ENCODE data around the gene MCM5.
"Not testable (repeated sequence)": the region's sequence is repeated elsewhere in the genome, so short reads cannot be mapped to it uniquely, and the experiment has no call there.

Gene MCM5

DNA sequence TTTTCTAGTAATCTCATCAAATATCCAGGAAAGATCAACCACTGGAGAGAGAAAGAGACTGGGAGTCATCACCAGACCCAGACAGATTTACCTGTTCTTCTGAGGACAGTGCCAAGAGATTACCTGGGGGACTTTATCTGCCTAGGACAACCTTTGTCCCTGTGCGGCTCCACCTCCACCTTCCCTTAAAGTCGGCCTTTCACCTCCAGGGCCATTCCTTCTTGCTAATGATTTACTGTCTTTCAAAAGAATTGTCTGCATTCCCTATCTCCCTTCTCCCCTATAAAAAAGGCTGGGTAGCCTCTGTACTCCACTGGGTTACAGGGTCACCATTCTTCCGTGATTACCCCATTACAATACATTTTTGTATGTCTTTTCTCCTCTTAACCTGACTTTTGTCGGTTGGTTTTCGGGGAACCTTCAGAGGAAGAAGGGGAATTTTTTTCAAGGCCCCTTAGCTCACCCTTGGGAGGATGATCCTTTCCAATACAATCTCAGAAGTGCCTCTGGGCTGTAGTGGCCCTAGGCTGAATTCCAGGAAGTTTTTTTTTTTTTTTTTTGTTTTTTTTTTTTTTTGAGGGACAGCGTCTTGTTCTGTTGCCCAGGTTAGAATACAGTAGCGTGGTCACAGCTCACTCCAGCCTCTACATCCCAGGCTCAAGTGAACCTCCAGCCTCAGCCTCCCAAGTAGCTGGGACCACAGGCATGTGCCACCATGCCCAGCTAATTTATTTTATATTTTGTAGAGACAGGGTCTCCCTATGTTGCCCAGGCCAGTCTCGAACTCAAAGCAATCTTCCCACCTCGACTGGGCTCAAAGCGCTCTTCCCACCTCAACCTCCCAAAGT lies 20.6 kb upstream of the MCM5 start:
- DNase-seq: no peak

DNA sequence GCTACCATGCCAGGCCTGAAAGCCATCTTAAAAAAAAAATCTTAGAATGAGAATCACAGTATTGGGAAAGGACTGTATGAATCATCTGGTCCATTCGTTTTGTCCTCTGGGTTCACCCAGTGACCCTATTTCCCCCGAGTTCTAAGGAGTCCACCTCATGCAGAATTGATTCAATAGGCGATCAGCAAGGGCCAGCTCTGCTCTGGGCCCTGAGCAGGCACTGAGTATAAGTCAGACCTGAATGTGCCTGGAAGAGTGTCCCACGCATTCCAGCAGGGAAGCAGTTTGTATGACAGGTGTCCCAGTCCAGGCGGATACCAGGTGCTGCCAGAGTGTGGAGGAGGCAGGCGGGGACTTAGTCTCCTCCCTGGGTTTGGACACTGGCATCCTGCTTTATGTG lies 19.9 kb upstream of the MCM5 start:
- no peak for DNase-seq

DNA sequence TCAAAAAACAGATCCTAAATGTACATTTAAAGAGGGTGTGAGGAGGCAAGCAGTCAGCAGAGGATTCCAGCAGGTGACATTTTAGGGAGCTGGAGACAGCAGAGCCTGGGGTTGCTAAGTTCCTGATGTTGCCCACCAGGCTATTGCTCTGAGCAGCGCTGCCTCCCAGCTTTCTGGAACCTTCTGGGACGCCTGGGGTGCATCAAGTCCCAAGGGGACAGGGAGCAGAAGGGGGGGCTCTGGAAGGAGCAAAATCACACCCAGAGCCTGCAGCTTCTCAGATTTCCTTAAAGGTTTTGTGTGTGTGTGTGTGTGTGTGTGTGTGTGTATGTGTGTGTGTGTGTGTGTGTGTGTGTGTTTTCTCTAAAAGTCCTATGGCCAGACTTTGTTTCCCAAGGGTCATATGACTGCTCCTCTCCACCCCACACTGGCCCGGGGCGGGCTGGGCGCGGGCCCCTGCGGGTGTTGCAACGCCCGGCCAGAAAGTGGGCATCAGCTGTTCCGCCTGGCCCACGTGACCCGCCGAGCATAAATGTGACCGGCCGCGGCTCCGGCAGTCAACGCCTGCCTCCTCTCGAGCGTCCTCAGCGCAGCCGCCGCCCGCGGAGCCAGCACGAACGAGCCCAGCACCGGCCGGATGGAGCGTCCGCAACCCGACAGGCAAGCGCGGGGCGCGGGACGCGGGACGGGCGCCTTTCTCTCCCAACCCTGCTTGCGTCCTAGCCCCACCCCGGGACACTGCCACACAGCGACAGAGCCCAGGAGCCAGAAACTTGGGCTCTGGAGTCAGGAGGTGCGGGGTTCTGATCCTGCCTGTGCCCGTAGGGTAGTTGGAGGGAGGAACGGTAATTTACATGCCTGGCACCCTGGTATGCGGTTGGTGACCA lies 19.2 kb upstream of the MCM5 start, which contains the start of gene HMOX1:
TSS of gene HMOX1 (plus strand) at position 560 of the 887 bp plus-strand sequence. CDS start at position 638, 78 bp downstream.
- DNase-seq: peak; percentile 77 to 78

DNA sequence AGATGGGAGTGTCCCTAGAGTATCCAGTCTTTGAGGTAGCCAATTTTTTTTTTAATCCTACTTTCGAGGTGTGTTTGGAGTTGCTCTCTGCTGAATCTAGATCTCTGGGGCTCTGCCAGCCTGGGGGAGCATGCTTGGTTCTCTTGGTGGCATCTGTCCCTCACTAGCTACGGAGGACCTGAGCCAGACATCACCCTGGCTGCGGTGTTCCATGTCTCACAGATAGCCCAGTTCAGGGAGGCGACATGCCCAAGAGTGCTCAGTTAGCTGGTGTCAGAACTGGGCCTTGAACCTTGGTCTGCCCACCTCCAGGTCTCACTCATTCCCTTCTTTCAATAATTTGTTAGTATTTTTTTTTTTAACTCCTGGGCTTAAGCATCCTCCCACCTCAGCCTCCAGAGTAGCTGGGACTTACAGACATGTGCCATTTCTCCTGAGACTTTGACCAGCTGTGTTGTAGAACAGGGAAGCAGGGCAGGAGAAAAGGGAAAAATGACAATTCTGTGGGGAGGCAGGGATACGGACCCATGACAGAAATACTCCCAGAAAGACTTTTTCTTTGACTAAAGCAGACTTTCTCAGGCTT lies 18.4 kb upstream of the MCM5 start:
- DNase-seq: no peak

DNA sequence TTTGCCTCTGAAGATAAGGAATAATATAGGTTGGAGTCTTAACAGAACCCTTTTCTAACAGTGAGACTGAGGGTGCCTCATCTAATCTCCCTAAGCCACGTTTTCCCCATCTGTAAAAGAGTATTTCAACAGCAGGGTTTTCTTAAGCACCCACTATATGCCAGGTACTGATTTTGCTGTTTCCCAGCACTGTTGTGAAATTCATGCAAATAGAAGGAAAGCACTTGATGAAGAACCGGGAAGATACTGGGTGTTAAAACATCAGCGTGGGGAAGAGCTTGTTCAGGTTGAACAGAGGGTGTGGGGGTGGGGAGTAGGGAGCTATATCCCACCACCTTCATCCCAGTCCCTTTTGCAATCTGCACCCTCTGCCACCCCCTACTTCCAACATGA lies 16.3 kb upstream of the MCM5 start:
- no peak for DNase-seq

DNA sequence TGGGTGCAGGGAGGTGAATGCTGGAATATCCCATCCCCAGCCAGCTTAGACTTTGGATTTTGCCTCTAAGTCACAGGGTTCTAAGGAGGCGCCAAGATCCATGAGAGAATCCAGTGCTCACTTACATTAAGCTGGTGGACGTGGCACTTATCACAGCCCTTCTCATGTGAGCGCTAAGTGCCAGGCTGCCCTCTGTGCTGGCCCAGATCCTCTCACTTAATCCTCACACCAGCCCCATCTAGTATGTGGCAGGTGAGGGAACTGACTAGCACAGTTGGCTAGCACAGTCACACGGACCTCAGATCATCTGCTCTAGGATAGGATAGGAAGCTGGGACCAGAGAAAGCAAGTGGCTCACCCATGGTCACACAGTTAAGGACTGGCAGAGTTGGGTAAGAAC lies 15.4 kb upstream of the MCM5 start:
- no peak for DNase-seq

DNA sequence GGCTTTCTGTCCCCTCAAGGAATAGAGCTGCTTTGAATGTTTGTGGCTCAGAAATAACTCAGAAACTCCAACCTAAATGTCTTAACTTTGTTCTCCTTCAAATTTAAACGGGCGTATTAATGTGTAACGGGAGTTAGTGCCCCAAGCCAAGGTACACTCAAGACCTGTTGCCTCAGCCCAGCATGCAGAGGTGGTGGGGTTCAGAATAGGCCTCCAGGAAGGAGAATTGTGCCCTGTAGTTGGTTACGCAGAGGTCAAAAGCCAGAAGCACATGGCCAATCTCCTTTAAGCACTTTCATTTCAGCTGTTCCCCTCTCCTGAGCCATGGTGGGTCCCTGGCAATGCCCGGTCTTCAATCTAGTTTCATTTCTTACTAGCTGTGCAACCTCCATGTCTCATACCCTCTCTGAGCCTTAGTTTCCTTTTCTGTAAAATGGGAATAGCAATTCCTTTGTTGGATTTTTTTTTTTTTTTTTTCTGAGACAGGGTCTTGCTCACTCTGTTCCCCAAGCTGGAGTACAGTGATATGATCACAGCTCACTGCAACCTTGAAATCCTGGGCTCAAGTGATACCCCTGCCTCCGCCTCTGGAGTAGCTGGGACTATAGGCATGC lies 14.9 kb upstream of the MCM5 start:
- no peak for DNase-seq

DNA sequence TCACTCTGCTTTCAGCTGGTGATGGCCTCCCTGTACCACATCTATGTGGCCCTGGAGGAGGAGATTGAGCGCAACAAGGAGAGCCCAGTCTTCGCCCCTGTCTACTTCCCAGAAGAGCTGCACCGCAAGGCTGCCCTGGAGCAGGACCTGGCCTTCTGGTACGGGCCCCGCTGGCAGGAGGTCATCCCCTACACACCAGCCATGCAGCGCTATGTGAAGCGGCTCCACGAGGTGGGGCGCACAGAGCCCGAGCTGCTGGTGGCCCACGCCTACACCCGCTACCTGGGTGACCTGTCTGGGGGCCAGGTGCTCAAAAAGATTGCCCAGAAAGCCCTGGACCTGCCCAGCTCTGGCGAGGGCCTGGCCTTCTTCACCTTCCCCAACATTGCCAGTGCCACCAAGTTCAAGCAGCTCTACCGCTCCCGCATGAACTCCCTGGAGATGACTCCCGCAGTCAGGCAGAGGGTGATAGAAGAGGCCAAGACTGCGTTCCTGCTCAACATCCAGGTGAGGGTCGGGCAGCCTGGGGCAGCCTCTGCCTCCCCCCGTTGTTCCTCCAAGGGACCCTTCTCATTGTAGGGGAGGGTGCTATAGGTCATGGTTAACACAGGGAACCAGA lies 13.2 kb upstream of the MCM5 start:
- DNase-seq: no peak

DNA sequence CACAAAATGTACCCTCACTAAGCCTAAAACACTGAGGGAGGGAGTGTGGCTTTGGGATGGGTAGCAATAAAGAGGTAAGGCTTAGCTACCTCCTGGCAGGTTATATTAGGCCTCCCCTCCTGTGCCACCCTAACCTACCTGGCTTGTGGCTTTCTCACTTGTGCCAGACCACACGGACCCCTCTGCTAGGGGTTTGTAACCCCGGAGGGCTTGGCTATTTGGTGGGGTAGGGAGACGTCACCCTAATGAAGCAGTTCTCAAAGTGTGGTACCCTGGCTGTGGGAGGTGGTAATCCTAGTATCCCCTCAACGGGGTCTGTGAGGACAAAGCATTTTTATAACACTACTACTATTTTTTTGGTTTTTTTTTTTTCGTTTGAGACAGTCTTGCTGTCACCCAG lies 9.0 kb upstream of the MCM5 start:
- no peak for DNase-seq

DNA sequence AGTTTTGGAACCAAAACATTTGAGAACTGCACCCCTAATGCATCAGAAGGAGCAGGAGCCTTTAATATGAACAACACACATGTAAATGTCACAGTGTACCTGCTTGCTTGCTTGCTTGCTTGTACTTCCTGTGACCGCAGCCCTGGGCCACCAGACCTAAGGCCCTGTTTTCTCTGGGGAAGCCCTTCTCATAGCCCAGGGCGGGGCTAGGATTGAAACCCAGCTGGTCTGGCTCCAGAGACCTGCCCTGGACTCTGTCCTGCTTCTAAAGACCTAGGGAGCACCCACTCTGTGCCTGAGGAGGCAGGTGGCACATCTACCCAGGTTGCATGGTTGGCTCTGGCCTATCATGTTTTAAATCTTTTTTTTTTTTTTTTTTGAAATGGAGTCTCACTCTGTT lies 7.6 kb upstream of the MCM5 start:
- no peak for DNase-seq

DNA sequence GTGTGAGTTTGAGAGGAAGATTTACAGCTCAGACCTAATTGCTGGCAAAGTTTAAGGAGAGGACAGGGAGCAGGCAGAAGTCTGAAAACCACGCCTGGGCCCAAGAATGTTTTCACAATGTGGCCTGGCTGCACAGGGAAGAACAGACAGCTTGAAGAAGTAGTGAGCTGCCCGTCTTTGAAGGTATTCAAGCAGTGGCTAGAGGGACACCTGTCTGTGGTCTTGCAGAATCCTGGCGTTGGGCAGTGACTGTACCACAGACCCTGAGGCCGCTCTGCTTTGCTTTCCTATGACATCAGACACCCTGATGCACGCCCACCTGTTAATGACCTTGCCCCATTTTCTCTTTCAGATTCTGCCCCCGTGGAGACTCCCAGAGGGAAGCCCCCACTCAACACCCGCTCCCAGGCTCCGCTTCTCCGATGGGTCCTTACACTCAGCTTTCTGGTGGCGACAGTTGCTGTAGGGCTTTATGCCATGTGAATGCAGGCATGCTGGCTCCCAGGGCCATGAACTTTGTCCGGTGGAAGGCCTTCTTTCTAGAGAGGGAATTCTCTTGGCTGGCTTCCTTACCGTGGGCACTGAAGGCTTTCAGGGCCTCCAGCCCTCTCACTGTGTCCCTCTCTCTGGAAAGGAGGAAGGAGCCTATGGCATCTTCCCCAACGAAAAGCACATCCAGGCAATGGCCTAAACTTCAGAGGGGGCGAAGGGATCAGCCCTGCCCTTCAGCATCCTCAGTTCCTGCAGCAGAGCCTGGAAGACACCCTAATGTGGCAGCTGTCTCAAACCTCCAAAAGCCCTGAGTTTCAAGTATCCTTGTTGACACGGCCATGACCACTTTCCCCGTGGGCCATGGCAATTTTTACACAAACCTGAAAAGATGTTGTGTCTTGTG lies 6.6 kb upstream of the MCM5 start:
- DNase-seq: no peak

DNA sequence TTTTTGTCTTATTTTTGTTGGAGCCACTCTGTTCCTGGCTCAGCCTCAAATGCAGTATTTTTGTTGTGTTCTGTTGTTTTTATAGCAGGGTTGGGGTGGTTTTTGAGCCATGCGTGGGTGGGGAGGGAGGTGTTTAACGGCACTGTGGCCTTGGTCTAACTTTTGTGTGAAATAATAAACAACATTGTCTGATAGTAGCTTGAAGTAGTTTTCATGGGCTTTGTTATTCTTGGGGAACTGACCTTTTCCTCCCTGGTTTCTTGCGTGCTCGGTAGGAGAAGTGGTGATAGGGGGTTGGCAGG lies 6.0 kb upstream of the MCM5 start:
- no peak for DNase-seq

DNA sequence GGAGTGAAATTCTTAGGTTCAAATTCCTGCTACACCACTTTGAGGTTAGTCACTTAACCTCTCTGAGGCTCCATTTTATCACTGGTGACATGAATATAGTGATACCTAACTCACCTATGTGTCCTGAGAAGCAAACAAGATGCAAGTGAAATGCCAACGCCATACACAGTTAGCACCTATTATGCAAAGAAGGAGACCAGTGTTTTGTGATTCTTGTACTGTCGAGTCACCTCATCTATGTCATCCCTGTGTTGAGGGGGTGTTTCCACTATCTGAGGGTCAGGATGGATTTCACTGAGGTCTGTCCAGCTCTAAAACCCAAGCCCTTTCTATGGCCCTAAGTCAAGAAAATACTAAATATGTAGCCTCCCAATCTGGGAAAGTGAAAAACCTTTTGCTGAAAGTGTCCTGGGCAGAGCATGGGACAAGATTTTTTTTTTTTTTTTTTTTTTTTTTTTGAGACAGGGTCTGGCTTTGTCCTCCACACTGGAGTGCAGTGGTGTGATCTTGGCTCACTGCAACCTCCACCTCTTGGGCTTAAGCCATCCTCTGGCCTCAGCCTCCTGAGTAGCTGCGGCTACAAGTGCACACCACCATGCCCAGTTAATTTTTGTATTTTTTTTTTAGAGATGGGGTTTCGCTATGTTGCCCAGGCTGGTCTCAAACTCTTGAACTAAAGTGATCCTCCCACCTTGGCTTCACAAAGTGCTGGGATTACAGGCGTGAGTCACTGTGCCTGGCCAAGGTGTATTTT lies 5.0 kb upstream of the MCM5 start:
- DNase-seq: no peak

DNA sequence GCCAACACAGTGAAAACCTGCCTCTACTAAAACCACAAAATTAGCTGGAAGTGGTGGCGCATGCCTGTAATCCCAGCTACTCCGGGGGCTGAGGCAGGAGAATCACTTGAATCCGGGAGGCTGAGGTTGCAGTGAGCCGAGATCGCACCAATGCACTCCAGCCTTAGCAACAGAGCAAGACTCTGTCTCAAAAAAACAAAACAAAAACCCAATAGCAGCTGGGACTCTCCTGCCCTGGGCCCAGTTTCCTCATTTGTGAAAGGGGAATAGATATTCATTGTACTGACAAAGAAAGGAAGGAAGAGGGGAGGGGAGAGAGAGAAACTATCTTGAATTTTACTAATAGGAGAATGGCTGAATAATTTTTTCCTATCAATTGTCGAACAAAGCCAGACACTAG lies 3.3 kb upstream of the MCM5 start:
- not testable (repeated sequence) for DNase-seq

DNA sequence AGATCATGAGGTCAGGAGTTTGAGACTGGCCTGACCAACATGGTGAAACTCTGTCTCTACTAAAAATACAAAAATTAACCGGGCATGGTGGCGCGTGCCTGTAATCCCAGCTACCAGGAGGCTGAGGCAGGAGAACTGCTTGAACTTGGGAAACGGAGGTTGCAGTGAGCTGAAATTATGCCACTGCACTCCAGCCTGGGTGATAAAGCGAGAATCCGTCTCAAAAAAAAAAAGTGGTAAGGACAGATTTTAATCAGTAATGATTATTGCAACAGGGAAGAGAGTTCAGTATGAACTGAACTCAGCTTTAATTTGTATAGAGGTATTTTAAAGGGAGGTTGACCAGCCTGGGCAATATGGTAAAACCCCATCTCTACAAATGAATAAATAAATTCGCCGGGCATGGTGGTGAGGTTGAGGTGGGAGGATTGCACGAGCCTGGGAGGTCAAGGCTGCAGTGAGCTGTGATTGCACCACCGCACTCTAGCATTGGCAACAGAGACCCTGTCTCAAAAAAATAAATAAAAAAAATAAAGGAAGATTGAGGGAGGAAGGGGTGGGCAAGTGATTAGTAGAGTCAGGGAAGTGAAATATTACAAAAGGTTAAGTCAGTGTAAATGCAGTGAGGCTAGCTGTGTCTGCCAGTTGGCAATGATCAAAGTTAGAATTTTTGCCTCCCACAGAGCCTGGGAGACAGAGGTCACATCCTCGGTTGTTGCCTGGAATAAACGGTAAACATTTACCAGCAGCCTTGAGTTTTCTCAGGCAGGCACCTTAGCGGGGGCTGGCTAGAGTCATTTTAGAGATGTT lies 2.6 kb upstream of the MCM5 start:
- DNase-seq: no peak

DNA sequence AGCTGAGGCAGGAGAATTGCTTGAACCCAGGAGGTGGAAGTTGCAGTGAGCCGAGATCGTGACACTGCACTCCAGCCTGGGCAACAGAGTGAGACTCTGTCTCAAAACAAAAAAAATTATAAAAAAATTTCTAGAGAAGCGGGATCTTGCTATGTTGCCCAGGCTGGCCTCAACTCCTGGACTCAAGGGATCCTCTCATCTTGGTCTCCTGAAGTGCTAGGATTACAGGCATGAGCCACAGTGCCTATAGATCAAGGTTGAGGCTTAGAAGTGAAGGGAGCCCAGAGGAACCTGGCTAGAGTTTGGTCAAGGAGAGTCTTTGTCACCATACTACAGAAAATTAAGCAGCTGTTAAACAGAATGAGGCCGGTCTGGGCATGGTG lies 1.4 kb upstream of the MCM5 start:
- no peak for DNase-seq

DNA sequence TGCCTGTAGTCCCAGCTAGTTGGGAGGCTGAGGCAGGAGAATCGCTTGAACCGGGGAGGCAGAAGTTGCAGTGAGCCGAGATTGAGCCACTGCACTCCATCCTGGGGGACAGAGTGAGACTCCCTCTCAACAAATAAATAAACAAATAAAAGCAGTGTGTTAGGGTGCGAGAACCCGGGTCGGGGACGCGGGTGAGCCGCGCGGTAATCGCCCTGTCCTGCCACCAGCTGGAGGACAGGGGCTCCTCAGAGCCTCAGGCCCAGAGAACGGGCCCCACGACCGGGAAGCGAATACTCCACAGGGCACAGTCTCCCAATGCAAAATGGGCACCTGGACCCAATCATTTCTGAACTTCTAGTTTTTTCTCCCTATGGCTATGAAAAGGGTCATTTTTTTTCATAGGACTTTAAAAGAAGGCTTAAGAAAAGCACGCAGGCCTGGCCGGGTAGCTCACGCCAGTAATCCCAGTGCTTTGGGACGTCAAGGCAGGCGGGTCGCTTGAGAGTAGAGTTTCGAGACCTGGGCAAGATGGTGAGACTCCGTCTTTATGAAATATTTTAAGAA lies 744 bp upstream of the MCM5 start:
- DNase-seq: peak in 1 of 2 experiments; percentile 20

DNA sequence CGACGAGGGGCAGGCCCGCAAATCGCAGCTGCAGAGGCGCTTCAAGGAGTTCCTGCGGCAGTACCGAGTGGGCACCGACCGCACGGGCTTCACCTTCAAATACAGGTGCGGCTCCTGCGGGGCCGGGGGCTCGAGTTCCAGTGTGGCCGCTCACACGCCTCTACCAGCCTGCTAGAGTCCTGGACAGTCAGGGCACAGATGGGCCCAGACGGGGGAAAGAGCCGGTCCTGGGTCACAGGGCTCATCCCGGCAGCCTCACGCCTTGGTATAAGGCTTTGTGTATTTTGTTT lies 506 bp downstream of the MCM5 start:
- no peak for DNase-seq

DNA sequence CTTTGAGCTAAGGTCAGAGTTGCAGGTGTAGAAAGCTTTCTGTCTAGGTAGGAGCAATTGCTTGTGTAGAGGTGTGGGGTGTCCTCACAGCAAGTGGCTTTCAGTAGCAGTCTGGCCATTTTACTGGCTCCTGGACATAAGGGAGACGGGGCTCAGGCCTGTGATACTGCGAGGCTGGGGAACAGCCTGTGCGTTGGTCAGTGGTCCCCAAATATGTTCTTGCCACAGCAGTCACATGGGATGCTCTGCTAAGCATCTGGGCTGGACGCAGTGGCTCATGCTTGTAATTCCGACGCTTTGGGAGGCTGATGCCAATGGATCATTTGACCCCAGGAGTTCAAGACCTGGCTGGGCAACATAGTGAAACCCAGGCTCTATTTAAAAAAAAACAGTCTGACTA lies 1.9 kb downstream of the MCM5 start:
- no peak for DNase-seq

DNA sequence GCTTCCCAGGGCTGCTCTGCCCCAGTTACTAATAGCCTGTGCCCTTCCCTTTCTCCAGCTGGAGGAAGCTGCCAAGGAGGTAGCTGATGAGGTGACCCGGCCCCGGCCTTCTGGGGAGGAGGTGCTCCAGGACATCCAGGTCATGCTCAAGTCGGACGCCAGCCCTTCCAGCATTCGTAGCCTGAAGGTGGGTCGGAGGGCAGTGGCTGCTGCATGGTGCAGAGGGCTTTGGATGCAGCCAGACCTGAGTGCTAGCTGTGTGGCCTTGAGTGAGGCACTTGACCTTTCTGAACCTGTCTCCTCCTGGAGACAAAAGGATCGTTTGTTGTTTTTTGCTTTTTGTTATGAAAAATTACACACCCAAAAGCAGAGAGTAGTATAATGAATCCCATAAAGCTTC lies 3.4 kb downstream of the MCM5 start:
- DNase-seq: no peak
